GM19468 (cell line): Measurements from ENCODE around the gene PRRX2.

Experiments used
- ATAC-seq: cut with Tn5 transposase; IDR thresholded peaks from one replicate; pipeline ENCODE4 v1.9.1; 2021; ENCODE audit warnings: mild to moderate bottlenecking, moderate library complexity, moderate number of reproducible peaks; ENCODE audit not compliant: unreplicated experiment; ENCODE audit errors: extremely low read depth

Gene PRRX2

DNA sequence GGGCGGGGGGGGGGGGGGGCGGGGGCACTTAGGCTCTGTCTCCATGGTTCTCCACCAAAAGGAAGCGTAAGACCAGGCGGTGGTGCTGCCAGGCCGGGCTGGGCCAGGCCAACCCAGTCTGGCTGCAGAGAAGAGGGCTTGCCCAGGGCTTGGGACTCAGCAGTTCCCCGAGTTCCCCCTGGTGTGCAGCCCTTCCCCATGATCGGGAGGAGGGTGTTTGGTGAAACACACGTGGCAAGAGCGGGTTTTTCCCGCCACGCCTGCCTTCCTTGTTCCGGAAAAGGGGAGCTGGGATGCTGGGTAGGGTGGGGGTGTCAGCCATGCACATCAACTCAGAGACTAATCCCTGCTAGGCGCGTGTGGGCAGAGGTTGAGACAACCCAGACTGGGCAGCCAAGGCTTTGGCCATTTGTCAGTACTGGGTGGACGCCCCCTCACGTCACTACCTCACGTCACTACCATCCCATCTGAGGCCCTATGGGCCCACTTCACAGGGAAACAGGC lies 32.9 kb downstream of the PRRX2 start:
- ATAC-seq, result no peak

DNA sequence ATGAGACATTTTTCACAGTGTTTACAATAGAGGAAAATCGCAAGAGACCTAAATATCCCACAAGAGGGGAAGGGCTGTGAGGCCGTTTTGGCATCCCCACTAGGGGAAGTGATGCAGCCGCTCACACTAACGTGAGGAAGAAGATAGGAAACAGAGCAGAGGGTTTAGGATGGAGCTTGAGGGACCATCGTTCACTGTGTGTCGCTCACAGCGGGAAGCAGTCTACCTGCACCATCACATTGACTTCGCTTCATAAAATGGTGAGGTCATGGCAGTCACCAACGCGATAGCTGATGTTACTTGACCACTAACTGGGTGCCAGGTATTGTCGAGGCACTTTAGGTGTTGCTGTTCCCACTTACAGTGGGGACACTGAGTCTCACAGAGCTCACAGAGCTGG lies 35.6 kb downstream of the PRRX2 start:
- no peak for ATAC-seq

DNA sequence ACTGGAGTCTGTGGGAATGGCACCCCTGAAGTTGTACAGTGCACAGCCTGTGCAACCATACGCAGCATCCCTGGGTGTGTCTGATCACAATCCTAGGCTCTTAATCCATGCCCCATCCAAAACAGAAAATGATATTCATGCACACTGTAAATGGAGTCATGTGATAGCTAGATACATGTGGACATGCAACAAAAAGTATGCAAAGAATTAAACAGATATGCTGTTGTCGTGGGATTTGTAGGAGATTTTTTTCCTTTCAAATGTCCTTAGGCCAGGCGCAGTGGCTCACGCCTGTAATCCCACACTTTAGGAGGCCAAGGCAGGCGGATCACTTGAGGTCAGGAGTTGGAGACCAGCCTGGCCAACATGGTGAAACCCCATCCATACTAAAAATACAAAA lies 36.1 kb downstream of the PRRX2 start:
- ATAC-seq, result no peak

DNA sequence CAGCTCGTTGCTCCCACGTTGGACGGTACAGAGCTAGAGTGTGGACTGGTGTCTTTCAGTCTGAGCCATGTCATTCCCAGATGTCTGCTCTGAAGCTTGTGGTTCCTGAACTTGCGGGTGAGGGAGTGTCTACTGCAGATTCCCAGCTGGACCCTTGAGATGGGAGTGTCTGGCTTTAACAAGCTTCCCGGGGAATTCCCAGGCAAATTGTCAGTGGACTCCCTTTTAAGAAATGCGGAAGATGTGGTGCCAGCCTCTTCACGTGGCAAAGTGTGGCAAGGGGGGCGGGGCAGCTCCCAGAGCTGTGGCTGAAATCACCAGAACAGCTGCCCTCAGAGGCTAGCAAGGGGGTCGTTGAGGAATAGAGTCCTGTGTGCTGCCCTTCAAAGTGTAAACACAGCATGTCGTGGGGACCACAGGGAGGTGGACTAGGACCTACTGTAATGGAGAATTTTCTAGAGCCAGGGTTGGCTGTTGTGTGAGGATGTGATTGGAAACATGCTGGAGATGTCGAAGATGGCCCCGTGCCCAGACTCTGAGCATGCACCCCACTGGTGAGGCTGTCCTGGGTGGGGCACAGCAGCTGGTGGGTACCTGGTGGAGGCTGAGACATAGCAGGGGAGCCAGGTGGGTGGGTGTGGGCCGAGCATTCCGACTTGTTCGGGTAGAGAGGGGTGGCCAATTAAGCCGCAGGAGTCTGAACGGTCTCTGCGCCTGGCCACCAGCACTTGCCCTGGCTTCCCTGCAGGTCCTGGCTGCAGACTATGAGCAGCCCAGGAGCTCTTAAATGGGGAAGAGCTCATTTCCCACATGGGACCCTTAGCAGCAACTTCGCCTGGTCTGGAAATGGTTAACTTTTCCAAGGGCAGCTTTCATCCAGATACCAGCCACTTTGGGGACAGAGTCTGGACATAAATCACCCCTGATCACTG lies 37.4 kb downstream of the PRRX2 start:
- no peak for ATAC-seq

DNA sequence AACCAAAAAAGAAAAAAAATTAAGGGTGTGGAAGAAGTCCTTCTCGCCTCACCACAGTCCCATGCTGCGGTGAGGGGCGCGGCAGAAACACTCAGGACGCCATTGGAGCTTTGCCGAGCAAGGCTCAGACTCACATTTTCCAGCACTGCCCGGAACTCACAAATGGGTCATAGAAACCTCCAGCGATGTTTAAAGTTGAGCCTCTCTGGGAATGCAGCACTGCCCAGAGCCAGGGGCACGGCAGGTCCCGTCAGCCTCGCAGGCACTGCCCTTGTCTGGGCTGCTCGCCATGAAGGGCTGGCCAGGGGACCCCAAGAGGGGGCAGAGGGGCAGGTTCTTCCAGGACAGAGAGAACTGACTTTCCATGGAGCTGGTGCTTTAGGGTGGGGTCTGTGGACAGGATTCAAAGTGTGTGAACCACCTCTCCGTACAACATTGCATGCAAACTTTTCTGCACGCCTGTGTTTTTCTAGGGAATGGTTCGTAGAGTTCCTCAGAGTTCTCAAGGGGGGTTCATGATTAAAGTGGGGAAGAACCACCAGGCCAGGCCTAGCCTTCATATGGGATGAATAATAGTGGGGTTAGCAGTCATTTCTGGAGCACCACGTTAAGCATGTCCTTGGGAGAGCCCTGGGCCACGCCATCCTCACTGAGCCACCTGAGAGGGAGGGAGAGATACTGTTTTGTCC lies 38.4 kb downstream of the PRRX2 start:
- ATAC-seq, result no peak

DNA sequence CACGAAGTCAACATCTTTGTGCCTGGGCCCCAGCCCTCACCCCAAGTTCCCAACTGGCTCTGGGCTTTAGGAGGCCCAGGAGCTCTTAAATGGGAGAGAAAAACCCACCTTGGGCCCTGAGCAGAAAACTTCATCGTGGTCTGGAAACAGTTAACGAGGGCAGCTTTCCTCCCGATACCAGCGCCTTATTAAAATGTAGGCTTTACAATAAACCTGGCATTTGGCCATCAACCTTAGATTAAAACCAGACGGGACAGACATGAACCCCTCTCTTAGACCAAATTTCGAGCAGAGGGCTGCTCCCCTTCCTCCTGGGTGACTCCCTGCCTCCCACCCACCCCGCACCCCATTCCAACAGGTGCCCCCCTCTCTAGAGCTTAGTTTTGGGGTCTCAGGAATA lies 39.4 kb downstream of the PRRX2 start:
- ATAC-seq, result no peak

DNA sequence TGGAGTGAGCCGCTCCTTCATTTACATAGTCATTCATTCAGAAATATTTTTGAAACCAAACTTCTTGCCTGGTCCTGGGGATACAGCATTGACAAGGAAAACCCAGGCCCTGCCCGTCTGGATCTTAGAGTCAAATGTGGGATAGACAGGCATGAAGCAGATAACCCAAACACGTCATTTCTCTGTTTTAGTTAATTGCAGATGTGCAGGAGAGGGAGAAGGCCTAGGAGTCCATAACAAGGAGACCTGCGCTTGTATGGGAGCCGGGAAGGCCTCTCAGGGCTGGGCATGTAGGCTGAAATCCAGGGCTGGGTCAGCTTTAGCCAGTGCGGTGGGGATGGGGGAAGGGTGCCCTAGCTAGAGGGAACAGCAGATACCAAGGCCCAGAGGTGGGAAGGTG lies 43.3 kb downstream of the PRRX2 start:
- ATAC-seq, result no peak

DNA sequence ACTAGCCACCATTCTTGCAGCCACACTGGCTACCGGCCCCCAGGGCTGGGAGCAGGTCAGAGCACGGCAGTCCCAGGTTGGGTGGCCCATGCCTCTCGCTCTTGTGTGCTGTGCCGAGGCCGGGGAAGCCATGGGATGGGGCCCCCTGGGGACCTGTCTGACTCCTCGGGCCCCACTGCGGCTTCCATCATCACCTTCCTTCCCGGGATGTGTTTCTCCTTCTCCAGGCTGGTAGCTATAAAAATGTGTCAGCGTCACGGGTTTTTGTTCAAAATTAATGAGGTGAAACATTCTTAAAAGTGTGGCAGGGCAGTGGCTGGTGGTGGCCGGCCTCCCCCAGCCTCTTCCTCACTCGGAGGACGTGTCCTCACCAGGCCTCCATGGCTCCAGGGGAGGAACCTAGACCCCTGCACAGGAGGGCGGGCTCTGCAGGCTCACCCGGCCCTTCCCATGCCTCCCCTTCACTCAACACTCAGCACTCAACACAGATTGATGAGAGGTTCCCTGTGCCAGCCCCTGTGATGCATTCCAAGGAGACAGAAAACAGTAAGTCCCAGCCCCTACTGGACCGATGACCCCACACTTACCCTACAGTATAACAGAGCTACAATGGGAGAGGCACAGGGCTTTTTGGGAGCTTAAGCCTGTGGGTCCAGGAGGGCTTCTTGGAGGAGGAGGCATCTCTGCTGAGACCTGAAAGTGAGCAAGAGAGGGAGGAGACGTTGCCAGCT lies 44.2 kb downstream of the PRRX2 start:
- no peak for ATAC-seq

DNA sequence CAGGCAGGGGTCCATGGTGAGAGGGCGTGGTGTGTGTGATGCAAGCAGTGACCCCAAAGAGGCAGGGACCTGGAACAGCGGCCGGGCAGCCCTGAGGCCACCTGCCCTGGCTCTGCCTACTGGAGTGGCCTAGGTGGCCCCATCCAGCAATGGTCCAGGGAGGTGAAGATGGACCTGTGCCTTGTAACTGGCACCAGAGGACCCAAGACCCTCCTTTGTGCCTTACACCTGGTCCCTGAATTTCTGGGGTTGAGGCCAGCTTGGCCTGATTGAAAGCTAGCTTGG lies 44.7 kb downstream of the PRRX2 start:
- no peak for ATAC-seq

DNA sequence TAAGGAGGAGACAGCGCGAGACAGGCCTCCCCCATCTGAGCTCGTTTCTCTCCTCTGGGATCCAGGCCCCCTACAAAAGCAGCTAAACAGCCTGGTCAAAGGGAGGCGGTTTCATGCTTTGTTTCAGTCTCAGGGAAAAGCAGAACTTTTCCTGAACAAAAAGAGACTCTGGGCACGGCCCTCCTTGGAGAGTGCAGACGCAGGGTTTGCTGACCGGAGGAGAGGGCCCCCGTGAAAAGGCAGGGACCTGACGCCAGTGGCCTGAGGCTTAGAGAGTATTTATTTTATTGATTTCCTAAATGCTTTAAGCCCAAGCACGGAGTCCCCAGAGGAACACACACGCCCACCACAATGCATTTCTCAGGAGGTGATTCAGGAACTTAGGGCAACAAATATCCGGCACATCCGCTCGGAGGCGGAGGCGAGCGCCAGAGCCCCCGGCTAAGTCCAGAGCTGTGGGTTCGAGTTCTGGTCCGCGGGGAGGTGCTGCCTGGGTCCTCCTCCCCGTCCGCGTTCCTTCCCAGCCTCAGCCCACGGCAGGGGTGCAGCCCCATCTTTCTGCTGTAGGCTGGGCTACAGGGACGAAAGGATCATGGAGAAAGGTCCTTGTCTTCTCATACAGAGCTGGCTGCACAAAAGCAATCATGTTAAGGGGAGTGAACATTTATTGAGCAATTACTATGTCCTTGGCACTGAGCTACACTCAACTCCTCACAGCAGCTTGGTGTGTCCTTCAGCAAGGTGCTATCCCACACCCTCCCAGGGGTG lies 47.4 kb downstream of the PRRX2 start:
- ATAC-seq, result no peak

DNA sequence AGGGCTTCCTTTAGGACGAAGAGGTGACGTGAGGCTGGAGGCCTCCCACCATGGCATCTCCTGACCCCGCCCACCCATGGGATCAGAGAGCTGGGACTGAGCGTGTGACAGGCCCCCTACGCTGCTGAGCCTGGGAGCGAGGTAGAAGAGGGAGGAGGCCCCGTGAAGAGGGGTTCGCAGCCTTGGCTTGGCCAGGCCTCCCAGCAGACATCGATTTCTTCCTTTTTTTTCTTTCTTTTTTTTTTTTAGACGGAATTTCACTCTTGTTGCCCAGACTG lies 47.9 kb downstream of the PRRX2 start:
- no peak for ATAC-seq

DNA sequence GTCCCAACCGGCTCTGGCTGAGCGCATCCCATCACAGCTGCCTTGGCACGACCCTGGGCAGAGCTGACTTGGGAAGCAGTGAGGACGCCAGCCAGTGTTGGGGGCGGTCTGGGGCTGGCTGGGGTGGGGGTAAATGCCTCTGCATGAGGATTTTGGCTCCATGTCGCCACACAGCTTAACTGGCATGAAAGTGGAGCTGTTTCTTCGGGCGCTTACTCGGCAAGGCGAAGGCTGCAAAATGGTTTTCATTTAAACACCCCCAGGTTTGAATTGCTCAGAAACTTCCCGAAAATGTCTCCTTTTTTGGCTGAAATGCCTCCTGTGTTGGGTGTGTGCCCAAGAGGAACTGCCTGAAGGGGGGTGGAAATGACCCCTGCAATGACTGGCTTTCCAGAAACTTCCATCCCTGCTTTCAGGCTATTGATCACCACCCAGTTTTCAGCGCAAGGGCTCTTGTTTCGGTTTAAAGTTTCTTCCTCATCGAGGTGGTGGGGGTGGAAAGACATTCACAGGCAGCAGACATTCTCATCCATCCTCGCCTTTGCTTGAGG lies 49.1 kb downstream of the PRRX2 start:
- no peak for ATAC-seq

DNA sequence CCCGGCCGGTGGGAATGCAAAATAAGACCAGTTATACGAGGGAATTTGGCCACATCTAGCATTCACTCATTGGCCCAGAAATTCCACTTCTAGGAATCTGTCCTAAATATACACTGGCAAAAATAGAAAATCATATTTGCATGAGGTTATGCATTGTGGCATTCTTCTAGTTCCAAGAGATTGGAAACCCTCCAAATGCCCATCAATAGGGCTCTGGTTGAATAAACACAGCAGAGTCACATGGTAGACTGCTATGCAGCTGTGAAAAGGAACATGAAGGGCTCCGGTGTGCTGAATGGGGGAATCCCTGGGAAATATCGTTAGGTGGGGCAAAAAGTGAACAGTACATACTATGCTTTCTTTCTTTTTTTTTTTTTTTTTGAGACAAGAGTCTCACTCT lies 50.6 kb downstream of the PRRX2 start:
- ATAC-seq, result no peak

DNA sequence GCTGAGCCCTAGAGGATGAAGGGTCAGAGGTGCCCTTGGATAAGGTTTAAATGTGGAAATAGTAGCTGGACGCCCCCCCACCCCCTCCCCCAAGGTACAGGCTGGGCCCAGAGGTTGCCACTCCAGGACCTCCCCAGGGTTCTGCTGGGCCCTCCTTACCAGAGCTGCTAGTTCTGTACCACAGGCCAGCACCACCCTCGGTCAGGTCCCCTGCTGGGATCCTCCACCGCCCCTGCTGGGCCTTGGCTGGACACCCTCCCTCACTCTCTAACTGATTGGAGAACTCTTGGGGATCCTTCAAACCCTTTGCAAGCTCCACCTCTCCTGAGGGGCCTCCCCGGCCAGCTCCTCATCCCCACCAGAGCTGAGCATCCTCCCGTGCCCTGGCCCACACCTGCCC lies 52.5 kb downstream of the PRRX2 start:
- no peak for ATAC-seq

DNA sequence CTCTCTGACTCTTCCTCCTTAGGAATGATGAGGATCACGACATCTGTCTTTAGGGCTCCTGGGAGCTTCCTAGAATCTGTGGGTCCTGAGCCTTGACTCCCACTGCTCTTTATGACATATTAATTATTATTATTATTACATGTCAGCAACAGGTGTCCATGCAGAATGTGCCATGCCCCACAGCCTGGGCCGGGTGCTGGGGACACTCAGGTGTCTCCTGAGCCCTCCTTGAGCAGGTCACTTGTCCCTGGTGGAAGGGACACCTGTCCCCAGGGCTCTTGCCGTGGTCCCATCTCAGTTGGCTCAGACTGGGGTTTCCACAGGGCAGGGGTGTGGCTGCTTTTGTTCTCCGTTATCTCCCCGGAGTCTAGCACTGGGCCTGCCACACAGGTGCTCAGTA lies 53.2 kb downstream of the PRRX2 start:
- ATAC-seq, result no peak

DNA sequence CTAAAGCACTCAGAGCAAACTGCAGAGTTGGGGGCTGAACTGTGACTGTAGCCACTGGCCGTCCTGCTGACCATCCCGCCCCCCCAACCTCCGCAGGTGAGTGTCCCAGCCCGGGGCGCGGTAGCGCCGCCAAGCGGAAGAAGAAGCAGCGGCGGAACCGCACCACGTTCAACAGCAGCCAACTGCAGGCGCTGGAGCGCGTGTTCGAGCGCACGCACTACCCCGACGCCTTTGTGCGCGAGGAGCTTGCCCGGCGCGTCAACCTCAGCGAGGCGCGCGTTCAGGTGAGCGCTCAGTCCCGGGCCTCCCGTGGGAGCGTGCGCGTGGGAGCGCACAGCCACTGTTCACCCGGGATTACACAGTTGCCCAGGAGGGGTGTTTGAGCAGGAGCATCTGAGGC lies 53.7 kb downstream of the PRRX2 start:
- no peak for ATAC-seq

DNA sequence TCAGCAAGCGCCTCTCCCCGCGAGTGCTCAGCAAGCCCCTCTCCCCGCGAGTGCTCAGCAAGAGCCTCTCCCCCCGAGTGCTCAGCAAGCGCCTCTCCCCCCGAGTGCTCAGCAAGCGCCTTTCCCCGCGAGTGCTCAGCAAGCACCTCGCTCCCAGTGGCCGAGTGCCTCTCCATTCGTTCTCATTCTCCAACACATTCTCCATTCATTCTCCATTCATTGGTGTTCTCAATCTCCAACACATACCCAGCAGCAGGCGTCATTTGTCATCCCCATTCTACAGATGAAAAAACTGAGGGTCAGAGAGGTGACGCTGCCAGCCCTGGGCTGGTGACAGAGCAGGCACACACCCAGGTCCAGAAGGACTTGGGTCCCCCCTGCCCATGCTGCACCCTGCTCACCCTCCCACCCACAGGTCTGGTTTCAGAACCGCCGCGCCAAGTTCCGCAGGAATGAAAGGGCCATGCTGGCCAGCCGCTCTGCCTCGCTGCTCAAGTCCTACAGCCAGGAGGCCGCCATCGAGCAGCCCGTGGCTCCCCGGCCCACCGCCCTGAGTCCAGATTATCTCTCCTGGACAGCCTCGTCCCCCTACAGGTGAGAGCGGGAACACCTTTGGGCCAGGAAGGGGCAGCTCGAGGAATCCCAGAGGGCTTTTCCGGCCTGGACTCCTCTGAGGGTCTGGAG lies 54.9 kb downstream of the PRRX2 start:
- no peak for ATAC-seq

DNA sequence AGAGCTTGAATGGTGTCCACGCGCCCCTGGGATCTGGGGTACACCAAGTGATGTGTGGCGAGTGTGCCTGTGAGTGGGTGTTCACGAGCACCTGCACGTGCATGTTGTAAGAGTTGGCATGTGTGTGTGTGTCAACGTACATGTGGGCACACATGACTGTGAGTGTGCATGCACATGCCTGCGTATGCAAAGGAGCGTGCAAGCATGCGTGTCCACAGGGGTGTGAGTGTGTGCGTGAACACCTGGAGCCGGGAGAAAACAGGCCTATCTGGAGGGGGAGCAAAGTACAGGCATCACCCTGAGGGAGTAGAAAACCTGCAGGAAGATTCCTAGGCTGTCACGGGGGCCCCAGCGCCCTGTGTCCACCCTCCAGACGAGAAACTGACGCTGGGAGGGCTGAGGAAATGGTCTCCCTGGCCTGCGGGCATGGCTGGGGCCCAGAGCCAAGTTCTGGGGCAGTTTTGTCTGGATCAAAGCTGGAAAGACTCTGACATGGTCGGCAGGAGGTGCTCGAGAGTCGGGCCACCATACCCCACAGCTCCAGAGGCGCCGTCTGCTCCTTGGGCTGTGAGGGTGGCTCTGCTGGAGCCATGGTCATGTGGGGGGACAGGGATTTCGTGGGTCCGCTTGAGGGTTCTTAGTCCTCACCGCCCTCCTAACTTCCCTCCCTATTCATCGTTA lies 55.6 kb downstream of the PRRX2 start:
- no peak for ATAC-seq

DNA sequence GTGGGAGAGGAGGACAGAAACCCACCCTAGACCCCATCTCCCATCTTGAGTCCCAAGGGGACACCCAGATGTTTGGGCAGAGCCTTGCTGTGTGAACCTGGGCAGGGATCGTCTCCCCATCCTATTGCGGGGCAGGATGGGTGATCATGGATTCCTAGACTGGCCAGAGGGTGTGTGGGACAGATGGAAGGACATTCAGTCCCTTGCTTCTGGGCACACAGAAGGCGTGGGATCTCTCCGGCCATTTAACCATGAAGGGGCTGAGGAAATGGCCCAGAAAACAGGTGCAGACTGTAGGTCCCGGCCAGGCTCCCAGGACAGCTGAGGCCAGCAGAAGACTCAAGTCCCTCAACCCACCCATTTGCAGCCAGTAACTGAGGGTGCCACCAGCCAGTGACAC lies 57.5 kb downstream of the PRRX2 start:
- no peak for ATAC-seq
